ENCODE data around the gene CASP14. TPM values are rescaled to one million over a fixed set of nuclear protein-coding genes. Genes with fewer than 3 reads are reported as not detected.
"Not testable (repeated sequence)": the region's sequence is repeated elsewhere in the genome, so short reads cannot be mapped to it uniquely, and the experiment has no call there.

The CASP14 gene, protein sequence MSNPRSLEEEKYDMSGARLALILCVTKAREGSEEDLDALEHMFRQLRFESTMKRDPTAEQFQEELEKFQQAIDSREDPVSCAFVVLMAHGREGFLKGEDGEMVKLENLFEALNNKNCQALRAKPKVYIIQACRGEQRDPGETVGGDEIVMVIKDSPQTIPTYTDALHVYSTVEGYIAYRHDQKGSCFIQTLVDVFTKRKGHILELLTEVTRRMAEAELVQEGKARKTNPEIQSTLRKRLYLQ
- total RNA-seq (not detected), polyA plus RNA-seq (under 1 TPM in 1 of 2 donors, not detected in 1; 0.09 TPM)

DNA sequence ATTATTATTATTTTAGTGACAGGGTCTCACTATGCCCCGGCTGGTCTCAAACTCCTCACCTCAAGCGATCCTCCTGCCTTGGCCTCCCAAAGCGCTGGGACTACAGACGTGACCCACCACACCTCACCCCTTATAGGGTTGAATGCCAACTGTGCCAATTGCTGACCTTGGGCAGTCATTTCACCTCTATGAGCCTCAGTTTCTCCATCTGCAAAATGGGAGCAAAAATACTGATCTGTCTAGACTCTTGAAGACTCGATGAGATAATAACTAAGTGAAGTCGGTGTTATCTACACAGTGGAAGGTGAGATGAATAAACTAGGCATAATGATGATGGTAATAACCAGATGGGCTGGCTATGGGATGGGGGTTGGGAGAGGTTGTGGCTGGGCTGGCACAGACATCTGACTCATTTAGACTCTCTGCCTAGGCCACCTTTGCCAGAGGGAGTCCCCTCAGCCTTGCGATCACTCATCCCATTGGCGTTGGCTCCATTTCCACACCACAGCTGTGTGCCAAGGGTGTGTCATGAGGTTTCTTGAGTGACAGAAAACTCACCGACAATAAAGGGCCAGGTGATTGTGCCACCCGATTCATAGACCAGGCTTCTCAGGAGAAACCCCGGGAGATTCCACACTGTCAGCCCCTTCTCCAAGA is at the start of gene CASP14:
Gene CASP14, plus strand, starts transcription at position 596 of the 657 bp plus-strand sequence. CDS start 2,772 bp downstream, outside the sequence.
- H3K27ac Mint-ChIP-seq, result no peak within 1 kb of the TSS
- H3K4me1 Mint-ChIP-seq, result no peaks in the 10 kb centered on the region
- H3K9me3 ChIP-seq (ENCODE audit: control insufficient read depth in 1 of 2, low read length in 2 of 2), result no peaks in the 10 kb centered on the region
- H3K4me1 ChIP-seq (ENCODE audit: insufficient read depth, low read length), result no peaks in the 10 kb centered on the region
- H3K9me3 Mint-ChIP-seq, result peaks cover 0 to 7% (median under 1%) of the 10 kb centered on the region in 8 donors
- DNase-seq, result no peak
- no peaks in the 10 kb centered on the region for H3K36me3 Mint-ChIP-seq
- no peaks in the 10 kb centered on the region for H3K36me3 ChIP-seq (ENCODE audit: insufficient read depth, low read length)
- intact Hi-C loops (cut with micrococcal nuclease), result no loop called here
- no peak within 1 kb of the TSS for H3K27ac ChIP-seq (ENCODE audit: low read depth, low read length)
- peaks cover 21 to 45% of the 10 kb centered on the region in 2 donors for H3K27me3 Mint-ChIP-seq
- ChIA-PET CTCF (ENCODE audit: partially characterized antibody) (no interaction called here), POLR2A (ENCODE audit: partially characterized antibody) (no interaction called here)
- H3K4me3 Mint-ChIP-seq, result peak within 1 kb of the TSS in 1 of 8 donors; percentile 9
- H3K4me3 ChIP-seq (ENCODE audit: low read length in 2 of 2), result no peak within 1 kb of the TSS
- H3K27me3 ChIP-seq (ENCODE audit: insufficient read depth, low read length), result no peaks in the 10 kb centered on the region

DNA sequence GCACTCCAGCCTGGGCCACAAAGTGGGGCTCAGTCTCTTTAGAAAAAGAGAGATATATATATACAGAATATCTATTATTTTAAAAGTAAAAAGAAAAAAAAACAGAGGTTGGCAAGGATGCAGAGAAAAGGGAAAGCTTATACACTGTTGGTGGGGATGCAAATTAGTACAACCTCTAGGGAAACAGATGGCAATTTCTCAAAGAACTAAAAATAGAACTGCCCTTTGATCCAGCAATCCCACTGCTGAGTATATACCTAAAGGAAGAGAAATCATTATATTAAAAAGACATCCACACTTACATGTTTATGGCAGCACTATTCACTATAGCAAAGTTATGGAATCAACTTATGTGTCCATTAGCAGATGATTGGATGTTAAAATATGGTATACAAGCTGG is 41.0 kb upstream of the CASP14 start:
- H3K36me3 Mint-ChIP-seq, result no peaks in the 10 kb centered on the region
- no peaks in the 10 kb centered on the region for H3K4me1 Mint-ChIP-seq
- Histone ChIP-seq H3K36me3 (ENCODE audit: insufficient read depth, low read length) (no peaks in the 10 kb centered on the region), H3K9me3 (ENCODE audit: control insufficient read depth in 1 of 2, low read length in 2 of 2) (no peaks in the 10 kb centered on the region), H3K27ac (ENCODE audit: low read depth, low read length) (no peak overlapping the region), H3K27me3 (ENCODE audit: insufficient read depth, low read length) (no peaks in the 10 kb centered on the region), H3K4me3 (ENCODE audit: low read length in 2 of 2) (no peak overlapping the region), H3K4me1 (ENCODE audit: insufficient read depth, low read length) (no peaks in the 10 kb centered on the region)
- DNase-seq, result no peak
- intact Hi-C loops (cut with micrococcal nuclease), result no loop called here
- H3K4me3 Mint-ChIP-seq, result no peak overlapping the region
- POLR2A ChIA-PET (ENCODE audit: partially characterized antibody), result no interaction called here
- CTCF ChIA-PET (ENCODE audit: partially characterized antibody), result interaction anchor here (0.6 kb wide), 1 partner anchor 168 kb away, joined by 3 read pairs; no protein-coding TSS in a partner anchor
- H3K27ac Mint-ChIP-seq, result no peak overlapping the region
- peaks cover 0 to 4% (median 0%) of the 10 kb centered on the region in 8 donors for H3K9me3 Mint-ChIP-seq
- H3K27me3 Mint-ChIP-seq, result peaks cover 31 to 39% of the 10 kb centered on the region in 2 donors

DNA sequence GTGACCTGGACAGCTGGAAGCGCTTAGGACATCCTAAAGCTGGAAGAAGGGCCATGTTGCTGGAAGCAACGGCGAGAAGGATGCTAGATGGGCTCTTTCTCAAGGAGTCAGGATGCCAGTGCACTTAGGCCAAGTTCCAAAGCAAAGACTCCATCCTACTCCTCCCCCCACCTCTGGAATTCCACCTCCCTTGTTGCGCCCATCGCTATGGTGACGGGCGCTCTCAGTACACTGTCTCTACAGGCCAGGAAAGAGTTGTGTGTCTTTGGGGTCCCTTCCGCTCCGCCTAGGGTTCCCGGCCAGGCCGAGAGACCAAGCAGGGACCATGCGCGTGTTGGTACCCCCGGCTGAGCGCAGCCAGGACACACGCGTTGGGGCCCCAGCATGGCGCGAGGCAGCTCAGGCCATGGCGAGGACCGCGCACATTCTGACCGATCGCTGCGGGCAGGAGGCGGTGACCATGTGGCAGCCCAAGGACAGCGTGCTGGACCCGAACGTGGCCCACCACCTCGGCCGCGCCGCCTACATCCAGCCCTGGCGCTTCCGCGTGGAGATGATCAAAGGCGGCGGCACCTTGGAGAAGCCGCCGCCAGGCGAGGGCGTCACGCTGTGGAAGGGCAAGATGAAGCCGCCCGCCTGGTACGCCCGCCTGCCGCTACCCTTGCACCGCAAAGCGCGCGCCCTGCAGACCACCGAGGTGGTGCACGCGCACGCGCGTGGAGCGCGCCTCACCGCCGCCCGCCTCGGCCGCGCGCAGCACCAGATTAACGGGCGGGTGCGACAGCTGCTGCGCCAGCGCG is 38.6 kb upstream of the CASP14 start:
- ChIA-PET CTCF (ENCODE audit: partially characterized antibody) (no interaction called here), POLR2A (ENCODE audit: partially characterized antibody) (no interaction called here)
- intact Hi-C loops (cut with micrococcal nuclease), result no loop called here
- no peak overlapping the region for H3K27ac Mint-ChIP-seq
- no peaks in the 10 kb centered on the region for H3K9me3 ChIP-seq (ENCODE audit: control insufficient read depth in 1 of 2, low read length in 2 of 2)
- no peaks in the 10 kb centered on the region for H3K4me1 Mint-ChIP-seq
- H3K27me3 ChIP-seq (ENCODE audit: insufficient read depth, low read length), result no peaks in the 10 kb centered on the region
- H3K4me3 ChIP-seq (ENCODE audit: low read length in 2 of 2), result no peak overlapping the region
- peaks cover 0 to 2% (median 0%) of the 10 kb centered on the region in 8 donors for H3K9me3 Mint-ChIP-seq
- no peak overlapping the region for H3K27ac ChIP-seq (ENCODE audit: low read depth, low read length)
- H3K4me3 Mint-ChIP-seq, result no peak overlapping the region
- no peak for DNase-seq
- peaks cover 39 to 43% of the 10 kb centered on the region in 2 donors for H3K27me3 Mint-ChIP-seq
- no peaks in the 10 kb centered on the region for H3K36me3 ChIP-seq (ENCODE audit: insufficient read depth, low read length)
- no peaks in the 10 kb centered on the region for H3K36me3 Mint-ChIP-seq
- H3K4me1 ChIP-seq (ENCODE audit: insufficient read depth, low read length), result no peaks in the 10 kb centered on the region

DNA sequence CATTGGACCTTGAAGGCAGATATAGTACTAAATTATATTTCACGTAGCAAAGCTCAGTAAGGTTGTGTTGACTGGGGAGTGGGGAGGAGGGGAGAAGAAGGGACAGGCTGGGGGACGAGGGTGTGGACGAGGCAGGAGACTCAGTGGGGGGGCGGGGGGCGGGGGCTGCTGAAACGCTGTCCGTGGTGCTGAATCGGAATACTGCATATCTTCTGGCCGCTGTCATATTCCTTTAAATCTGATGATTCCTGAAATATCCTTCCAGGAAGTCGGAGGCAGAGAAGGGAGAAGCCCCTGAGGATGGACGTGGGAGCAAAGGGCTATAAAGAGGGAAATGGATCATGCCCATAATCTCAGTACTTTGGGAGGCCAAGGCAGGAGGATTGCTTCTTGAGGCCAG is 34.7 kb upstream of the CASP14 start:
- CTCF ChIA-PET (ENCODE audit: partially characterized antibody), result no interaction called here

DNA sequence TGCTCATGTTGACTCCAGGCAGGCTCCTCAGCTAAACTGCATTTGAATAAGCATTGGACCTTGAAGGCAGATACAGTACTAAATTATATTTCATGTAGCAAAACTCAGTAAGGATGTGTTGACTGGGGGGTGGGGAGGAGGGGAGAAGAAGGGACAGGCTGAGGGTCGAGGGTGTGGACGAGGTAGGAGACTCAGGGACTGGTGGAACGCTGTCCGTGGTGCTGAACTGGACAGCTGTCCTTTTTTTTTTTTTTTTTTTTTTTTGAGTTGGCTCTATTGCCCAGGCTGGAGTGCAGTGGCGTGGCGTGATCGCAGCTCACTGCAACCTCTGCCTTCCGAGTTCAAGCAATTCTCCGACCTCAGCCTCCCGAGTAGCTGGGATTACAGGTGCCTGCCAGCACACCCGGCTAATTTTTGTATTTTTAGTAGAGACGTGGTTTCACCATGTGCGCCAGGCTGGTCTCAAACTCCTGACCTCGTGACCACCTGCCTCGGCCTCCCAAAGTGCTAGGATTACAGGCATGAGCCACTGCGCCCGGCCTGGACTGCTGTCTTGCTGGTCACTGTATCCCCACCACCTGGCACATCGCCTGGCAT is 33.2 kb upstream of the CASP14 start:
- peaks cover 30 to 31% of the 10 kb centered on the region in 2 donors for H3K27me3 Mint-ChIP-seq
- intact Hi-C loops (cut with micrococcal nuclease), result no loop called here

More for the DNA sequence above, 34.7 kb upstream of the CASP14 start:
- Histone ChIP-seq H3K9me3 (ENCODE audit: control insufficient read depth in 1 of 2, low read length in 2 of 2) (no peaks in the 10 kb centered on the region), H3K4me3 (ENCODE audit: low read length in 2 of 2) (no peak overlapping the region), H3K36me3 (ENCODE audit: insufficient read depth, low read length) (no peaks in the 10 kb centered on the region), H3K27me3 (ENCODE audit: insufficient read depth, low read length) (no peaks in the 10 kb centered on the region), H3K4me1 (ENCODE audit: insufficient read depth, low read length) (no peaks in the 10 kb centered on the region), H3K27ac (ENCODE audit: low read depth, low read length) (no peak overlapping the region)
- Mint-ChIP-seq H3K27me3 (peaks cover 33 to 38% of the 10 kb centered on the region in 2 donors), H3K4me3 (no peak overlapping the region), H3K27ac (no peak overlapping the region), H3K36me3 (no peaks in the 10 kb centered on the region), H3K4me1 (no peaks in the 10 kb centered on the region), H3K9me3 (peaks cover 0 to 4% (median 0%) of the 10 kb centered on the region in 8 donors)
- intact Hi-C loops (cut with micrococcal nuclease), result no loop called here
- DNase-seq, result no peak
- POLR2A ChIA-PET (ENCODE audit: partially characterized antibody), result no interaction called here

DNA sequence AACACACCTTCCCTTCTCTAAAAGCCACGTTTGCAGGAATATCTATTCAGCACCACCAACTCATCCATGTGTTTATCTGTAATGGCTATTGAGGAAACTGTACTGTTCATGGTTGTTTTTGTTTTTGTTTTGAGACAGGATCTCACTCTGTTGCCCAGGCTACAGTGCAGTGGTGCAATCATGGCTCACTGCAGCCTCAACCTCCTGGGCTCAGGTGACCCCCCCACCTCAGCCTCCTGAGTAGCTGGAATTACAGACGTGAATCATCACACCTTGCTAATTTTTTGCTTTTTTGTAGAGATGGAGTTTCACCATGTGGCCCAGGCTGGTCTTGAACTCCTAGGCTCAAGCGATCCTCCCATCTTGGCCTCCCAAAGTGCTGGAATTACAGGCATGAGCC is 30.4 kb upstream of the CASP14 start:
- H3K27ac ChIP-seq (ENCODE audit: low read depth, low read length); H3K4me1 ChIP-seq (ENCODE audit: insufficient read depth, low read length); DNase-seq; H3K36me3 Mint-ChIP-seq; H3K4me3 ChIP-seq (ENCODE audit: low read length in 2 of 2); POLR2A ChIA-PET (ENCODE audit: partially characterized antibody); H3K27ac Mint-ChIP-seq; H3K9me3 ChIP-seq (ENCODE audit: control insufficient read depth in 1 of 2, low read length in 2 of 2); H3K4me3 Mint-ChIP-seq; CTCF ChIA-PET (ENCODE audit: partially characterized antibody); intact Hi-C loops (cut with micrococcal nuclease); H3K4me1 Mint-ChIP-seq; H3K27me3 ChIP-seq (ENCODE audit: insufficient read depth, low read length); H3K9me3 Mint-ChIP-seq; H3K36me3 ChIP-seq (ENCODE audit: insufficient read depth, low read length): not testable (repeated sequence)
- H3K27me3 Mint-ChIP-seq, result peaks cover 14 to 17% of the 10 kb centered on the region in 2 donors

More for the DNA sequence above, 33.2 kb upstream of the CASP14 start:
- H3K4me3 ChIP-seq (ENCODE audit: low read length in 2 of 2), result no peak overlapping the region
- Mint-ChIP-seq H3K4me1 (no peaks in the 10 kb centered on the region), H3K36me3 (no peaks in the 10 kb centered on the region), H3K9me3 (peaks cover 0 to 4% (median 0%) of the 10 kb centered on the region in 8 donors), H3K27ac (no peak overlapping the region), H3K4me3 (no peak overlapping the region)
- CTCF ChIA-PET (ENCODE audit: partially characterized antibody), result no interaction called here
- no peaks in the 10 kb centered on the region for H3K27me3 ChIP-seq (ENCODE audit: insufficient read depth, low read length)
- no peak for DNase-seq
- no peaks in the 10 kb centered on the region for H3K4me1 ChIP-seq (ENCODE audit: insufficient read depth, low read length)
- no peaks in the 10 kb centered on the region for H3K9me3 ChIP-seq (ENCODE audit: control insufficient read depth in 1 of 2, low read length in 2 of 2)
- POLR2A ChIA-PET (ENCODE audit: partially characterized antibody), result no interaction called here
- no peak overlapping the region for H3K27ac ChIP-seq (ENCODE audit: low read depth, low read length)
- no peaks in the 10 kb centered on the region for H3K36me3 ChIP-seq (ENCODE audit: insufficient read depth, low read length)
